Mesendoderm (in vitro differentiated cells): ENCODE data around the gene LAMC1.
A peak's percentile ranks its signal among the peaks of the same experiment; 100 is the strongest.

Experiments used
- DNase-seq: peaks from one replicate; pipeline ENCODE4 v3.0.0; 2013
- H2AK5ac ChIP-seq: 2 replicates; pipeline ENCODE4 v1.6.1; 2013; ENCODE audit warnings: low read length, inconsistent platforms
- H2BK120ac ChIP-seq: 2 replicates; pipeline ENCODE4 v1.6.1; 2013; ENCODE audit warnings: low read depth, mild to moderate bottlenecking, low read length, moderate library complexity, mixed read lengths
- H2BK15ac ChIP-seq: replicated peaks from 2 replicates; pipeline ENCODE4 v1.6.1; 2013; ENCODE audit warnings: low read depth, mild to moderate bottlenecking, moderate library complexity
- H2BK5ac ChIP-seq: 2 replicates; pipeline ENCODE4 v1.6.1; 2013; ENCODE audit warnings: low read length, inconsistent platforms
- H3K18ac ChIP-seq: 2 replicates; pipeline ENCODE4 v1.6.1; 2013; ENCODE audit warnings: mild to moderate bottlenecking, low read length, mixed read lengths
- H3K23ac ChIP-seq: one replicate; pipeline ENCODE4 v1.6.1; 2013; ENCODE audit warnings: low read length
- H3K27ac ChIP-seq: 2 replicates; pipeline ENCODE4 v1.5.1; 2013; ENCODE audit warnings: low read depth, mild to moderate bottlenecking, inconsistent platforms, low read length, moderate library complexity
- H3K27me3 ChIP-seq: 2 replicates; pipeline ENCODE4 v1.6.1; 2013; ENCODE audit warnings: low read length, control low read depth, mild to moderate bottlenecking, inconsistent platforms; ENCODE audit not compliant: insufficient read depth, poor library complexity
- H3K36me3 ChIP-seq: 2 replicates; pipeline ENCODE4 v1.6.1; 2013; ENCODE audit warnings: low read length, inconsistent platforms; ENCODE audit not compliant: control insufficient read depth, insufficient read depth
- H3K4ac ChIP-seq: one replicate; pipeline ENCODE4 v1.6.1; 2013; ENCODE audit warnings: low read depth, mild to moderate bottlenecking, low read length, moderate library complexity
- H3K4me1 ChIP-seq: 2 replicates; pipeline ENCODE4 v1.6.1; 2013; ENCODE audit warnings: low read depth, low read length, inconsistent platforms; ENCODE audit not compliant: control insufficient read depth
- H3K4me2 ChIP-seq: 2 replicates; pipeline ENCODE4 v1.6.1; 2013; ENCODE audit warnings: low read length
- H3K4me3 ChIP-seq: 2 replicates; pipeline ENCODE4 v1.5.1; 2013; ENCODE audit warnings: mild to moderate bottlenecking, low read length
- H3K56ac ChIP-seq: one replicate; pipeline ENCODE4 v1.6.1; 2013; ENCODE audit warnings: low read length
- H3K79me1 ChIP-seq: 2 replicates; pipeline ENCODE4 v1.6.1; 2013; ENCODE audit warnings: low read length, inconsistent platforms
- H3K79me2 ChIP-seq: 2 replicates; pipeline ENCODE4 v1.6.1; 2013; ENCODE audit warnings: mild to moderate bottlenecking, low read length; ENCODE audit not compliant: control insufficient read depth, insufficient read depth
- H3K9ac ChIP-seq: 2 replicates; pipeline ENCODE4 v1.6.1; 2013; ENCODE audit warnings: low read length, inconsistent platforms
- H4K5ac ChIP-seq: one replicate; pipeline ENCODE4 v1.6.1; 2013; ENCODE audit warnings: low read length
- H4K8ac ChIP-seq: one replicate; pipeline ENCODE4 v1.6.1; 2013; ENCODE audit warnings: low read depth, mild to moderate bottlenecking, control low read depth, low read length, moderate library complexity
- WGBS: extraction: QIAGEN DNeasy Blood & Tissue Kit; methylation state at CpG from one replicate; pipeline ENCODE4 v1.1.7; 2013; ENCODE audit warnings: low lambda C conversion rate, missing lambda C conversion rate; ENCODE audit not compliant: insufficient coverage; ENCODE audit errors: extremely low coverage; 5-methylcytosine and 5-hydroxymethylcytosine counted together

LAMC1 gene

GRCh38 chr1:182984621-182985020 is 38.6 kb upstream of the LAMC1 start:
- H3K4me1 ChIP-seq: no peaks in the 10 kb centered on the region
- H2BK5ac ChIP-seq: no peak overlapping the region
- no peaks in the 10 kb centered on the region for H3K36me3 ChIP-seq
- no peak overlapping the region for H3K9ac ChIP-seq
- DNase-seq: no peak
- H3K56ac ChIP-seq: no peak overlapping the region
- H3K18ac ChIP-seq: no peak overlapping the region
- H2AK5ac ChIP-seq: no peak overlapping the region
- H2BK15ac ChIP-seq: no peak overlapping the region
- no peak overlapping the region for H4K5ac ChIP-seq
- no peak overlapping the region for H3K4ac ChIP-seq
- H3K79me1 ChIP-seq: no peaks in the 10 kb centered on the region
- H4K8ac ChIP-seq: no peak overlapping the region
- no peak overlapping the region for H3K4me3 ChIP-seq
- no CpG with 5 or more reads among the region's 1 CpG for WGBS
- H3K27me3 ChIP-seq: no peaks in the 10 kb centered on the region
- no peak overlapping the region for H2BK120ac ChIP-seq
- H3K23ac ChIP-seq: no peak overlapping the region
- no peak overlapping the region for H3K27ac ChIP-seq
- no peaks in the 10 kb centered on the region for H3K79me2 ChIP-seq
- no peak overlapping the region for H3K4me2 ChIP-seq

- Histone ChIP-seq H4K5ac (no peak overlapping the region), H3K4me1 (no peaks in the 10 kb centered on the region), H3K4me2 (no peak overlapping the region)
Measured at GRCh38 chr1:182985876-182986275, 37.3 kb upstream of the LAMC1 start.

GRCh38 chr1:182990413-182991144 is 32.6 kb upstream of the LAMC1 start:
- H3K36me3 ChIP-seq: no peaks in the 10 kb centered on the region
- no peak overlapping the region for H2BK5ac ChIP-seq
- H3K56ac ChIP-seq: no peak overlapping the region
- no peaks in the 10 kb centered on the region for H3K27me3 ChIP-seq
- H3K79me2 ChIP-seq: no peaks in the 10 kb centered on the region
- no peak overlapping the region for H3K9ac ChIP-seq
- H2BK15ac ChIP-seq: no peak overlapping the region
- H3K18ac ChIP-seq: no peak overlapping the region
- no peak overlapping the region for H2BK120ac ChIP-seq
- no peak overlapping the region for H4K8ac ChIP-seq
- no peak overlapping the region for H2AK5ac ChIP-seq
- no peak for DNase-seq
- H3K27ac ChIP-seq: no peak overlapping the region
- no peak overlapping the region for H3K4me2 ChIP-seq
- WGBS: no CpG with 5 or more reads among the region's 7 CpGs
- no peaks in the 10 kb centered on the region for H3K4me1 ChIP-seq
- H3K79me1 ChIP-seq: no peaks in the 10 kb centered on the region
- H3K4ac ChIP-seq: no peak overlapping the region
- no peak overlapping the region for H3K4me3 ChIP-seq
- H3K23ac ChIP-seq: no peak overlapping the region
- no peak overlapping the region for H4K5ac ChIP-seq

More at GRCh38 chr1:182985876-182986275, 37.3 kb upstream of the LAMC1 start:
- Histone ChIP-seq H3K36me3 (no peaks in the 10 kb centered on the region), H3K4me3 (no peak overlapping the region), H2BK15ac (no peak overlapping the region), H3K18ac (no peak overlapping the region), H2BK5ac (no peak overlapping the region), H3K4ac (no peak overlapping the region), H3K23ac (no peak overlapping the region), H4K8ac (no peak overlapping the region), H3K27me3 (no peaks in the 10 kb centered on the region), H3K56ac (no peak overlapping the region), H3K79me2 (no peaks in the 10 kb centered on the region), H3K27ac (no peak overlapping the region), H3K79me1 (no peaks in the 10 kb centered on the region), H2BK120ac (no peak overlapping the region), H3K9ac (no peak overlapping the region), H2AK5ac (no peak overlapping the region)
- no peak for DNase-seq
- WGBS: no CpG with 5 or more reads among the region's 1 CpG

GRCh38 chr1:182993746-182994145 is 29.5 kb upstream of the LAMC1 start:
- Histone ChIP-seq H2BK5ac (no peak overlapping the region), H3K4ac (no peak overlapping the region), H3K36me3 (no peaks in the 10 kb centered on the region), H3K56ac (no peak overlapping the region), H2AK5ac (no peak overlapping the region), H3K27me3 (no peaks in the 10 kb centered on the region), H3K79me2 (no peaks in the 10 kb centered on the region), H2BK15ac (no peak overlapping the region), H3K79me1 (no peaks in the 10 kb centered on the region), H3K9ac (no peak overlapping the region), H4K5ac (no peak overlapping the region), H3K27ac (no peak overlapping the region), H3K4me3 (no peak overlapping the region), H3K23ac (no peak overlapping the region), H2BK120ac (no peak overlapping the region), H3K18ac (no peak overlapping the region), H3K4me1 (no peaks in the 10 kb centered on the region), H4K8ac (no peak overlapping the region), H3K4me2 (no peak overlapping the region)
- DNase-seq: no peak

GRCh38 chr1:182995894-182996293 is 27.3 kb upstream of the LAMC1 start:
- no CpG with 5 or more reads among the region's 4 CpGs for WGBS
- H3K9ac ChIP-seq: no peak overlapping the region
- no peak overlapping the region for H3K4ac ChIP-seq

GRCh38 chr1:182996816-182997215 is 26.4 kb upstream of the LAMC1 start:
- no peak overlapping the region for H2BK15ac ChIP-seq
- no peak for DNase-seq
- no peak overlapping the region for H3K23ac ChIP-seq
- no peak overlapping the region for H3K4me3 ChIP-seq
- H2AK5ac ChIP-seq: no peak overlapping the region
- H3K27ac ChIP-seq: no peak overlapping the region
- no peaks in the 10 kb centered on the region for H3K79me2 ChIP-seq
- no peaks in the 10 kb centered on the region for H3K4me1 ChIP-seq
- no peak overlapping the region for H4K5ac ChIP-seq
- H3K9ac ChIP-seq: no peak overlapping the region
- no peaks in the 10 kb centered on the region for H3K27me3 ChIP-seq
- no peak overlapping the region for H3K4me2 ChIP-seq
- no peak overlapping the region for H2BK120ac ChIP-seq
- no peaks in the 10 kb centered on the region for H3K79me1 ChIP-seq
- H3K36me3 ChIP-seq: no peaks in the 10 kb centered on the region
- H3K4ac ChIP-seq: no peak overlapping the region
- no CpG with 5 or more reads among the region's 1 CpG for WGBS
- H4K8ac ChIP-seq: no peak overlapping the region
- no peak overlapping the region for H2BK5ac ChIP-seq
- no peak overlapping the region for H3K56ac ChIP-seq
- H3K18ac ChIP-seq: no peak overlapping the region

More at GRCh38 chr1:182995894-182996293, 27.3 kb upstream of the LAMC1 start:
- Histone ChIP-seq H2BK15ac (no peak overlapping the region), H2AK5ac (no peak overlapping the region), H2BK120ac (no peak overlapping the region), H3K4me3 (no peak overlapping the region), H3K4me2 (no peak overlapping the region), H2BK5ac (no peak overlapping the region), H3K4me1 (no peaks in the 10 kb centered on the region), H4K8ac (peak overlapping the region; percentile 56), H3K18ac (no peak overlapping the region), H3K79me1 (no peaks in the 10 kb centered on the region), H4K5ac (no peak overlapping the region), H3K56ac (no peak overlapping the region), H3K23ac (no peak overlapping the region), H3K36me3 (no peaks in the 10 kb centered on the region), H3K27me3 (no peaks in the 10 kb centered on the region), H3K79me2 (no peaks in the 10 kb centered on the region), H3K27ac (no peak overlapping the region)
- DNase-seq: peak; percentile 11
